ENCODE results near the gene FBXL19. TPM values are rescaled to one million over a fixed set of nuclear protein-coding genes. Genes with fewer than 3 reads are reported as not detected.
A peak's percentile ranks its signal among the peaks of the same experiment; 100 is the strongest.

FBXL19 gene
- polyA plus RNA-seq, 1 of the 3 experiments (the other 2 are of a cell fraction), result 20.6 TPM

DNA sequence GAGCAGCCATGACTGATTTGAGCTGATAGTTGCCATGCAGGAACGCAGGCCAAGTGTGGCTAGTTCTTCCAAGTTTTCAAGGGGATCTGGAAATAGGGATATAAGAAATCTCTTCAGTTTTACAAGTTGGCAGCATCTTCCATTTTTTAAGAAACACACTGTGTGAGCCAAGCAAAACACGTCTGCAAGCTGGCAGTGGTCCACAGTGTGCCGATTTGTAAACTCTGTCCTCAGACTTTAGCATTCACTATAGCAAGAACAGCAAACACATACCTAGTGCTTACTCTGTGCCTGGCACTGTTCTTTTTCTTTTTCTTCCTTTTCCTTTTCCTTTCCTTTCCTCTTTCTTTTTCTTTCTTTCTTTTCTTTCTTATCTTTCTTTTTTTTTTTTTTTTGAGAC is 28.4 kb downstream of the FBXL19 start:
- H3K4me1 ChIP-seq (ENCODE audit: control insufficient read depth in 1 of 2, insufficient read depth in 2 of 2, low read depth in 1 of 2, low read length in 1 of 2), result peaks cover 0 to 32% of the 10 kb centered on the region in 2 experiments; a peak in 1 of 4 replicates
- no peak overlapping the region for H3K27ac ChIP-seq (ENCODE audit: low read depth in 2 of 2, low read length in 1 of 2)
- no peak overlapping the region for H3K9ac ChIP-seq
- TF ChIP-seq, protein P1, sequence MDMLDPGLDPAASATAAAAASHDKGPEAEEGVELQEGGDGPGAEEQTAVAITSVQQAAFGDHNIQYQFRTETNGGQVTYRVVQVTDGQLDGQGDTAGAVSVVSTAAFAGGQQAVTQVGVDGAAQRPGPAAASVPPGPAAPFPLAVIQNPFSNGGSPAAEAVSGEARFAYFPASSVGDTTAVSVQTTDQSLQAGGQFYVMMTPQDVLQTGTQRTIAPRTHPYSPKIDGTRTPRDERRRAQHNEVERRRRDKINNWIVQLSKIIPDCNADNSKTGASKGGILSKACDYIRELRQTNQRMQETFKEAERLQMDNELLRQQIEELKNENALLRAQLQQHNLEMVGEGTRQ (IDR thresholded peaks at IDR 0.05; ENCODE audit: borderline replicate concordance, low read depth, low read length), result no peak
- no peak for TF ChIP-seq EP300 (IDR thresholded peaks at IDR 0.05; ENCODE audit: borderline replicate concordance in 1 of 2, low read depth in 1 of 2, low read length in 1 of 2)
- no peak for TF ChIP-seq EZH2phosphoT487 (IDR thresholded peaks at IDR 0.05; ENCODE audit: borderline replicate concordance, low read depth)
- TF ChIP-seq JUND (IDR thresholded peaks at IDR 0.05), result no peak
- no peak for TF ChIP-seq POLR2AphosphoS5 (IDR thresholded peaks at IDR 0.05; ENCODE audit: low read depth, low read length)
- no peak for TF ChIP-seq SMC3 (IDR thresholded peaks at IDR 0.05; ENCODE audit: low read depth, low read length)
- TF ChIP-seq FOXJ3 (CRISPR knock-in tag; IDR thresholded peaks at IDR 0.05), result no peak
- no peak for TF ChIP-seq NRF1 (IDR thresholded peaks at IDR 0.05; ENCODE audit: low read depth, low read length)
- TF ChIP-seq, protein P2, sequence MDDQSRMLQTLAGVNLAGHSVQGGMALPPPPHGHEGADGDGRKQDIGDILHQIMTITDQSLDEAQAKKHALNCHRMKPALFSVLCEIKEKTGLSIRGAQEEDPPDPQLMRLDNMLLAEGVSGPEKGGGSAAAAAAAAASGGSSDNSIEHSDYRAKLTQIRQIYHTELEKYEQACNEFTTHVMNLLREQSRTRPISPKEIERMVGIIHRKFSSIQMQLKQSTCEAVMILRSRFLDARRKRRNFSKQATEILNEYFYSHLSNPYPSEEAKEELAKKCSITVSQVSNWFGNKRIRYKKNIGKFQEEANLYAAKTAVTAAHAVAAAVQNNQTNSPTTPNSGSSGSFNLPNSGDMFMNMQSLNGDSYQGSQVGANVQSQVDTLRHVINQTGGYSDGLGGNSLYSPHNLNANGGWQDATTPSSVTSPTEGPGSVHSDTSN (IDR thresholded peaks at IDR 0.05), result no peak
- TF ChIP-seq GATA2 (CRISPR knock-in tag; IDR thresholded peaks at IDR 0.05), result no peak
- TF ChIP-seq TCF12 (IDR thresholded peaks at IDR 0.05), result no peak
- TF ChIP-seq RCOR1 (IDR thresholded peaks at IDR 0.05; ENCODE audit: low read length), result no peak
- no peak for TF ChIP-seq RAD21 (IDR thresholded peaks at IDR 0.05; ENCODE audit: low read length)
- TF ChIP-seq CHD2 (IDR thresholded peaks at IDR 0.05; ENCODE audit: low read length, partially characterized antibody), result no peak
- no peak for TF ChIP-seq RFX5 (IDR thresholded peaks at IDR 0.05; ENCODE audit: low read length)
- TF ChIP-seq MXI1 (IDR thresholded peaks at IDR 0.05; ENCODE audit: low read depth, low read length), result no peak
- no peak for TF ChIP-seq NFIC (IDR thresholded peaks at IDR 0.05; ENCODE audit: borderline replicate concordance)
- H3K9me3 ChIP-seq, result no peaks in the 10 kb centered on the region
- no peaks in the 10 kb centered on the region for H3K9me2 ChIP-seq
- H4K20me1 ChIP-seq (ENCODE audit: insufficient read depth), result no peaks in the 10 kb centered on the region
- H3K27me3 ChIP-seq (ENCODE audit: insufficient read depth), result no peaks in the 10 kb centered on the region
- ChIA-PET CTCF (interaction anchor here (0.6 to 6.4 kb wide), 2 partner anchors 11 to 55 kb away, joined by 3 to 45 read pairs; no protein-coding TSS in a partner anchor), POLR2A (interaction anchor here (0.6 kb wide), 1 partner anchor 185 kb away, joined by 3 read pairs; no protein-coding TSS in a partner anchor)
- H3K79me2 ChIP-seq (ENCODE audit: insufficient read depth), result peaks cover 12% of the 10 kb centered on the region
- no peak overlapping the region for H3K4me3 ChIP-seq (ENCODE audit: low read depth in 2 of 2, low read length in 1 of 2)
- 65% methylated on average over 3 of the region's 3 CpGs for WGBS (ENCODE audit: low lambda C conversion rate)
- no peak overlapping the region for H2AFZ ChIP-seq (ENCODE audit: low read depth)
- H3K4me2 ChIP-seq, result no peak overlapping the region
- H3F3A ChIP-seq (replicated peaks; ENCODE audit: insufficient read depth), result peaks cover 57% of the 10 kb centered on the region
- no peak for DNase-seq
- H3K36me3 ChIP-seq (replicated peaks in 1 of 2; ENCODE audit: control insufficient read depth in 1 of 2, insufficient read depth in 2 of 2, low read length in 1 of 2), result peaks cover 0 to 5% of the 10 kb centered on the region in 2 experiments

DNA sequence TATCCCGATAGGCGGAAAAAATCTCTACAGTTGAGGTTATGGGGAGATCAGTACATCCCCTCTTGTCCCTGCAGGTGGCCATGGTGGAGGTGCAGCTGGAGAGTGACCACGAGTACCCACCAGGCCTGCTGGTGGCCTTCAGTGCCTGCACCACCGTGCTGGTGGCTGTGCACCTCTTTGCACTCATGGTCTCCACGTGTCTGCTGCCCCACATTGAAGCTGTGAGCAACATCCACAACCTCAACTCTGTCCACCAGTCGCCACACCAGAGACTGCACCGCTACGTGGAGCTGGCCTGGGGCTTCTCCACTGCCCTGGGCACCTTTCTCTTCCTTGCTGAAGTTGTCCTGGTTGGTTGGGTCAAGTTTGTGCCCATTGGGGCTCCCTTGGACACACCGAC is 29.7 kb downstream of the FBXL19 start:
- ChIA-PET CTCF (interaction anchor here (0.7 to 6.4 kb wide), 14 partner anchors 9 to 503 kb away, joined by 3 to 45 read pairs (median 4); partner anchors contain the start of gene KAT8), POLR2A (no interaction called here)
- Histone ChIP-seq H3K36me3 (replicated peaks in 1 of 2; ENCODE audit: control insufficient read depth in 1 of 2, insufficient read depth in 2 of 2, low read length in 1 of 2) (no peaks in the 10 kb centered on the region), H3F3A (replicated peaks; ENCODE audit: insufficient read depth) (peaks cover 61% of the 10 kb centered on the region), H3K4me2 (no peak overlapping the region), H3K4me1 (ENCODE audit: control insufficient read depth in 1 of 2, insufficient read depth in 2 of 2, low read depth in 1 of 2, low read length in 1 of 2) (peaks cover 0 to 32% of the 10 kb centered on the region in 2 experiments; a peak in 1 of 4 replicates), H3K79me2 (ENCODE audit: insufficient read depth) (peaks cover 12% of the 10 kb centered on the region), H3K27ac (ENCODE audit: low read depth in 2 of 2, low read length in 1 of 2) (peak overlapping the region; percentile 23 to 41; a peak in 2 of 4 replicates), H3K4me3 (ENCODE audit: low read depth in 2 of 2, low read length in 1 of 2) (no peak overlapping the region), H3K9me2 (no peaks in the 10 kb centered on the region), H3K27me3 (ENCODE audit: insufficient read depth) (no peaks in the 10 kb centered on the region), H2AFZ (ENCODE audit: low read depth) (no peak overlapping the region), H3K9ac (no peak overlapping the region), H3K9me3 (no peaks in the 10 kb centered on the region), H4K20me1 (ENCODE audit: insufficient read depth) (no peaks in the 10 kb centered on the region)
- no peak for TF ChIP-seq FOXM1 (IDR thresholded peaks at IDR 0.05; ENCODE audit: low read depth)
- no peak for TF ChIP-seq YY1 (IDR thresholded peaks at IDR 0.05; ENCODE audit: low read depth)
- TF ChIP-seq SMC3 (IDR thresholded peaks at IDR 0.05; ENCODE audit: low read depth, low read length), result no peak
- DNase-seq, result no peak
- WGBS (ENCODE audit: low lambda C conversion rate), result 100% methylated on average over 5 of the region's 9 CpGs
